GM19324 (cell line): ENCODE measurements around the gene TOMM40.
"Not testable (repeated sequence)": the region's sequence is repeated elsewhere in the genome, so short reads cannot be mapped to it uniquely, and the experiment has no call there.

Source experiments
- ATAC-seq: cut with Tn5 transposase; IDR thresholded peaks from one replicate; pipeline ENCODE4 v1.9.1; 2021; ENCODE audit warnings: mild to moderate bottlenecking, moderate library complexity; ENCODE audit not compliant: unreplicated experiment, low FRiP score

Gene TOMM40

GRCh38 chr19:44924243-44924725 is 33.2 kb downstream of the TOMM40 start:
- ATAC-seq, result no peak

- no peak for ATAC-seq
Observed at GRCh38 chr19:44925114-44925891, 34.2 kb downstream of the TOMM40 start.

DNA sequence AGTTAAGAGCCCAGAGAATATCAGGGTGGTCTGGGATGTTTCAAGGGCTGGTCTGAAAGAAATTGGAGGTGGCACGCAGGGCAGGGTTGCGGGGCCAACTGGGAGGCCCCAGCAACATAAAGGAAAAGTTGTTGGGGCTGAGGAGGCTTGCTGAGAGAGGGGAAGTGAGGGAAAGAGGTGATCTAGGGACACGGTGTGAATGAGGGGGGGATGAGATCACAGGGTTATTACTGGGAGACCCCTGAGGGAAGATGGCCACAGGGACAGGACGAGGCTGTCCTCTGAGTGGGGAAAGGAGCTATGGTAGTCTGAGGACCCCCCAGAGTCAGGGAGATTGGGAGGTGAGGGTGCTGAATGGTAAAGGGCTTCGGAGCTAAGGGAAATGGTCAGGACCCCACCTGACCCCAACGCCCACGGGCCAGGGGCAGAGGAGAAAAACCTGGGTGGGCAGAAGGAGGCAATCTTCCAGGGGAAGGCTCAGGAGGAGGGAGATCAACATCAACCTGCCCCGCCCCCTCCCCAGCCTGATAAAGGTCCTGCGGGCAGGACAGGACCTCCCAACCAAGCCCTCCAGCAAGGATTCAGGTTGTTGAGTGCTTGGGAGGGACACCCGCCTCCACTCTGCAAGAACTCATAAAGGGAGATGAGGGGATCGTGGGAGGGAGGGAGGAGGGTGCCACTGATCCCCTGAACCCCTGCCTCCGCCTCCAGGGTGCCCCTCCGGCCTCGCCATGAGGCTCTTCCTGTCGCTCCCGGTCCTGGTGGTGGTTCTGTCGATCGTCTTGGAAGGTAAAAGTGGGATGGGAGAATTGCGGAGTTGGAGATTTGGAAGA is 35.4 kb downstream of the TOMM40 start:
- ATAC-seq, result not testable (repeated sequence)

GRCh38 chr19:44927746-44928145 is 36.7 kb downstream of the TOMM40 start:
- no peak for ATAC-seq

GRCh38 chr19:44930088-44930487 is 39.0 kb downstream of the TOMM40 start:
- ATAC-seq, result no peak

- no peak for ATAC-seq
Observed at GRCh38 chr19:44931541-44931940, 40.5 kb downstream of the TOMM40 start.

GRCh38 chr19:44939668-44940067 is 48.6 kb downstream of the TOMM40 start:
- no peak for ATAC-seq

DNA sequence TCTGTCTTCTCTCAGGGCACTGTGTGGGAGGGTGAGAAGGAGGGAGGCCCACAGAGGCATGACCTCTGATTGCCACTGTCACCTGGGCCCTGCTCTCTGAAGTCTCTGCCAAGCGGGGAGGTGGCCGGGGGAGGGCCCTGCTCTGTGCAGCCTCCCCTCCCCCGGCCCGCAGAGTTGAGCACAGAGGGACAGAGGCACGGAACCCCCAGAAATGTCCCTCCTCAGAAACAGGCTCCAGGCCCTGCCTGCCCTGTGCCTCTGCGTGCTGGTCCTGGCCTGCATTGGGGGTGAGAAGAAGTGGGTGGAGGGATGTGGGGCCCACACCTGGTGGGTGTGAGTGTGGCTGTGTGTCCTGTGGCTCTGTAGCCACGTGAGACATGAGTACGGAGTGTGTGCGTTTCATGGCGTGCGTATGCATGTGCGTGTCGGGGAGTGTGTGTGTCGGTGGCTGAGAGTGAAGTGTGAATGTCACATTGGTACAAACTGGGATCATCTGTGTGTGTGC is 51.1 kb downstream of the TOMM40 start, which contains the start of gene APOC4:
Gene APOC4 (plus strand): TSS at position 171 of the 505 bp plus-strand sequence. CDS start 41 bp downstream, at position 212.
- ATAC-seq, result no peak

DNA sequence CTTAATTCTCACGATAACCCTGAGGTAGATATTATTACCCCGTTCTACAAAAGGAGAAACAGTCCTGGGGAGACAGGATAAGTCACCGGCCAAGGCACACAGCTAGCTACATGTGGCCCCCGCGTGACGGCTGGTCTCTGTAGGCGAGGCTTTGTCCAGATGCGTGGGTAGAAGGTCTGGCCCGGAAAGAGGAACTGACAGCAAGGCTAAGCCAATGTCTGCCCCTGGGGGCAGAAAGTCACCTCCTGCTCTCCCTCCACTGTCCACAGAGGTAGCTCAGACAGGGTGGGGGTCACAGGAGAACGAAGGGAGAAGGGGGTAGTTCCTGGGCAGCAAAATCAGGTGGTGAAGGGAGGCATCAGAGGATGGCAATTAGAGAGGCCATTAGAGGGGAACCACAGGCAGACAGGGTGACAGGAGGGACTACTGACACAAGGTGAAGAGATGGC is 52.8 kb downstream of the TOMM40 start:
- no peak for ATAC-seq

- ATAC-seq, result no peak
Observed at GRCh38 chr19:44947041-44947581, 56.1 kb downstream of the TOMM40 start.

DNA sequence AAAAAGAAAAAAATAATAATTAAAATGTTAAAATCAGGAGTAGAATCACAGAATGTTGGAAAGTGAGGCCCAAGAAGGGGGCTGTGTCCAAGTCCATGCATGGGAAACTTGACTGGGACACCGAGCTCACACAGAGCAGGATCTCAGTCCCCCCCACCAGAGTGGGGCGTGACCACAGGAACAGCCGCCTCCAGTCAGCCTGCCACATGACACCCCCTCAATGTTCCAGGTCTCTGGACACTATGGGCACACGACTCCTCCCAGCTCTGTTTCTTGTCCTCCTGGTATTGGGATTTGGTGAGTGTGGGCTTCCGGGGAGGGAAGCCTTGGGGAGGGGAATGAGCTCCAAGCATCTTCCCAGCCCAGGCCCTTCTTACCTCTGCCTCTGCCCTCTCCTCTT is 57.2 kb downstream of the TOMM40 start:
- no peak for ATAC-seq

DNA sequence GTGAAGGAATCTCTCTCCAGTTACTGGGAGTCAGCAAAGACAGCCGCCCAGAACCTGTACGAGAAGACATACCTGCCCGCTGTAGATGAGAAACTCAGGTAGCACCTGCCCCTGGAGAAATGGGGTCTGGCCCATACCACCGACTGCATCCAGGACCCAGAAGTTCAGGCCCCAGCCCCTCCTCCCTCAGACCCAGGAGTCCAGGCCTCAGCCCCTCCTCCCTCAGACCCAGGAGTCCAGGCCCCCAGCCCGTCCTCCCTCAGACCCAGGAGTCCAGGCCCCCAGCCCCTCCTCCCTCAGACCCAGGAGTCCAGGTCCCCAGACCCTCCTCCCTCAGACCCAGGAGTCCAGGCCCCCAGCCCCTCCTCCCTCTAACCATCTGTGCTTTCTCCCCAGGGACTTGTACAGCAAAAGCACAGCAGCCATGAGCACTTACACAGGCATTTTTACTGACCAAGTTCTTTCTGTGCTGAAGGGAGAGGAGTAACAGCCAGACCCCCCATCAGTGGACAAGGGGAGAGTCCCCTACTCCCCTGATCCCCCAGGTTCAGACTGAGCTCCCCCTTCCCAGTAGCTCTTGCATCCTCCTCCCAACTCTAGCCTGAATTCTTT is 57.8 kb downstream of the TOMM40 start:
- no peak for ATAC-seq

DNA sequence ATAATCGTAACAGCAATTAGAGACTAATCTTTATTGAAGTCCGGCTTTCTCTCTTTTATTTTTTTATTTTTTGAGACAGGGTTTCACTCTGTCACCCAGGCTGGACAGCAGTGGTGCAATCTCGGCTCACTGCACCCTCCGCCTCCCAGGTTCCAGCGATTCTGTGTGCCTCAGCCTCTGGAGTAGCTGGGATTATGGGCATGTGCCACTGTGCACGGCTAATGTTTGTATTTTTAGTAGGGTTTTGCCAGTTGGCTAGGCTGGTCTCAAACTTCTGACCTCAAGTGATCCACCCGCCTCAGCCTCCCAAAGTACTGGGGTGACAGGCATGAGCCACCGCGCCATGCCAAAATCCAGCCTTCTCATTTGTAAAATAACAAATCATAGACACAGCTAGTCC is 58.5 kb downstream of the TOMM40 start:
- ATAC-seq, result no peak

- ATAC-seq, result no peak
Observed at GRCh38 chr19:44951179-44952159, 60.4 kb downstream of the TOMM40 start.
